Lung (tissue), 12 donors: ENCODE data around the gene RELN. TPM values are rescaled to one million over a fixed set of nuclear protein-coding genes. Genes with fewer than 3 reads are reported as not detected.

Source experiments
- ATAC-seq: fragments of 200-7000 bp; cut with Tn5 transposase; one replicate; pipeline ENCODE4 v1.9.1; 2020; ENCODE audit warnings: moderate number of reproducible peaks; ENCODE audit not compliant: insufficient read depth, low FRiP score
- DNase-seq, 3 donors: peaks; one replicate each; pipeline ENCODE4 v3.0.0-alpha.2; 2013 to 2017
- H3K27ac ChIP-seq, 2 donors: one replicate each; pipeline ENCODE4 v1.5.1; 2013; ENCODE audit warnings: mild to moderate bottlenecking in 2 of 2, moderate library complexity in 2 of 2, control low read depth in 1 of 2, inconsistent platforms in 1 of 2, low read depth in 1 of 2, low read length in 1 of 2
- H3K27me3 ChIP-seq, 3 donors: one replicate each; pipeline ENCODE4 v1.5.1; 2013; ENCODE audit warnings: low read length in 2 of 3; ENCODE audit not compliant: control insufficient read depth in 3 of 3, insufficient read depth in 3 of 3
- H3K36me3 ChIP-seq, 4 donors: one replicate each; pipeline ENCODE4 v1.5.1; 2013; ENCODE audit warnings: low read length in 4 of 4, mild to moderate bottlenecking in 1 of 4, moderate library complexity in 1 of 4; ENCODE audit not compliant: control insufficient read depth in 4 of 4, insufficient read depth in 4 of 4
- H3K4me1 ChIP-seq, 5 donors: one replicate each; pipeline ENCODE4 v1.5.1; 2013; ENCODE audit warnings: low read length in 5 of 5, mild to moderate bottlenecking in 2 of 5, moderate library complexity in 1 of 5; ENCODE audit not compliant: control insufficient read depth in 5 of 5, insufficient read depth in 5 of 5
- H3K4me3 ChIP-seq: one replicate; pipeline ENCODE4 v1.5.1; 2013; ENCODE audit warnings: mild to moderate bottlenecking, control low read depth, moderate library complexity
- H3K9ac ChIP-seq, 2 donors: one replicate each; pipeline ENCODE4 v1.5.1; 2013; ENCODE audit warnings: low read length in 2 of 2, control low read depth in 1 of 2; ENCODE audit not compliant: insufficient read depth in 1 of 2
- H3K9me3 ChIP-seq, 4 donors: one replicate each; pipeline ENCODE4 v1.5.1; 2013; ENCODE audit warnings: low read length in 3 of 4, mild to moderate bottlenecking in 1 of 4, moderate library complexity in 1 of 4; ENCODE audit not compliant: control insufficient read depth in 4 of 4, insufficient read depth in 3 of 4
- WGBS, 2 donors: extraction: QIAGEN DNeasy Blood & Tissue Kit; methylation state at CpG; one replicate each; pipeline ENCODE4 v1.1.7; 2013; 5-methylcytosine and 5-hydroxymethylcytosine counted together
- polyA plus RNA-seq, 2 donors: library from polyadenylated mRNA; stranded (reverse); fragments of 200-250 nt; gene quantifications; one replicate each; pipeline ENCODE4 v1.2.1, GENCODE V29; 2013
- total RNA-seq, 2 donors: library from RNA; depleted of rRNA in 1 of 2; stranded (reverse); fragments of >200 nt in 1 of 2; gene quantifications; one replicate each; pipeline ENCODE4 v1.2.1, GENCODE V29; 2014 to 2021
- TF ChIP-seq, protein P1 (sequence below): IDR thresholded peaks from 2 replicates; pipeline ENCODE4 v1.5.1; 2012; ENCODE audit warnings: mild to moderate bottlenecking; ENCODE audit errors: control extremely low read depth, extremely low read depth
- donor health status: control.
- donor health status: control.
- donor health status: Bipolar disorder and iron deficiency.
- donor health status: healthy.
- donor health status: DM: yes; HTN: yes; CAD: no.

Gene RELN
- total and polyA plus RNA-seq, 4 donors, result 0.24 to 7.7 (median 2.0) TPM

DNA sequence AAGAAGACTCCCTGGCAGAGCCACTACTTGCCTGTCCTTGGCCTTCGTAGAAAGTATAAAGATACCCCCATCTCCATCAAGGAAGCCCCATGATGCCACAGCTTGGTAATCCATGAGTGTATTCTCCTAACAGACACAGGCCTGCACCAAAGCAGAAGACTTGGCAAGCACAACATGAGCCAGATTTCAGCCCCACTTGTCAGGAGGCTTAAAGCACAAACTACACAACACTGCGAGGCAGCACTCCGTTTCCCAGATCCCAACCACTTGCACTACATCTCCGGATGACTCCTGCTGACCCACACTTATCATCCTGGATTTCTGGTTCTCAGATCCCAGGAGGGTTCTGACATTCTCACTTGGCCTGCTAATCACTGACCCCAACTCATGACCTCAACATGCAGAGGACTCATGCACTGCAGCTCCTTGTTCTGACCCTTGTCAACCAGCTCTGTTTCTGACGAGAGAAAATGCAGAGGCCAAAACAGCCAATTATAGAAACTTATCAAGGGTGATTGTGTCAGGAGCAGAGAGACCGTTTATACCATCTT lies 100.8 kb downstream of the RELN start:
- DNase-seq (no peak), ATAC-seq (no peak)
- Histone ChIP-seq H3K4me3 (no peak overlapping the region), H3K4me1 (no peaks in the 10 kb centered on the region), H3K27me3 (no peaks in the 10 kb centered on the region), H3K9me3 (peaks cover 0 to 2% (median 0%) of the 10 kb centered on the region in 4 donors), H3K9ac (no peak overlapping the region), H3K27ac (no peak overlapping the region), H3K36me3 (no peaks in the 10 kb centered on the region)
- WGBS, 2 donors, result 70 to 79% methylated on average over 6 of the region's 6 CpGs
- TF ChIP-seq, protein P1, sequence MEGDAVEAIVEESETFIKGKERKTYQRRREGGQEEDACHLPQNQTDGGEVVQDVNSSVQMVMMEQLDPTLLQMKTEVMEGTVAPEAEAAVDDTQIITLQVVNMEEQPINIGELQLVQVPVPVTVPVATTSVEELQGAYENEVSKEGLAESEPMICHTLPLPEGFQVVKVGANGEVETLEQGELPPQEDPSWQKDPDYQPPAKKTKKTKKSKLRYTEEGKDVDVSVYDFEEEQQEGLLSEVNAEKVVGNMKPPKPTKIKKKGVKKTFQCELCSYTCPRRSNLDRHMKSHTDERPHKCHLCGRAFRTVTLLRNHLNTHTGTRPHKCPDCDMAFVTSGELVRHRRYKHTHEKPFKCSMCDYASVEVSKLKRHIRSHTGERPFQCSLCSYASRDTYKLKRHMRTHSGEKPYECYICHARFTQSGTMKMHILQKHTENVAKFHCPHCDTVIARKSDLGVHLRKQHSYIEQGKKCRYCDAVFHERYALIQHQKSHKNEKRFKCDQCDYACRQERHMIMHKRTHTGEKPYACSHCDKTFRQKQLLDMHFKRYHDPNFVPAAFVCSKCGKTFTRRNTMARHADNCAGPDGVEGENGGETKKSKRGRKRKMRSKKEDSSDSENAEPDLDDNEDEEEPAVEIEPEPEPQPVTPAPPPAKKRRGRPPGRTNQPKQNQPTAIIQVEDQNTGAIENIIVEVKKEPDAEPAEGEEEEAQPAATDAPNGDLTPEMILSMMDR, result no peak

DNA sequence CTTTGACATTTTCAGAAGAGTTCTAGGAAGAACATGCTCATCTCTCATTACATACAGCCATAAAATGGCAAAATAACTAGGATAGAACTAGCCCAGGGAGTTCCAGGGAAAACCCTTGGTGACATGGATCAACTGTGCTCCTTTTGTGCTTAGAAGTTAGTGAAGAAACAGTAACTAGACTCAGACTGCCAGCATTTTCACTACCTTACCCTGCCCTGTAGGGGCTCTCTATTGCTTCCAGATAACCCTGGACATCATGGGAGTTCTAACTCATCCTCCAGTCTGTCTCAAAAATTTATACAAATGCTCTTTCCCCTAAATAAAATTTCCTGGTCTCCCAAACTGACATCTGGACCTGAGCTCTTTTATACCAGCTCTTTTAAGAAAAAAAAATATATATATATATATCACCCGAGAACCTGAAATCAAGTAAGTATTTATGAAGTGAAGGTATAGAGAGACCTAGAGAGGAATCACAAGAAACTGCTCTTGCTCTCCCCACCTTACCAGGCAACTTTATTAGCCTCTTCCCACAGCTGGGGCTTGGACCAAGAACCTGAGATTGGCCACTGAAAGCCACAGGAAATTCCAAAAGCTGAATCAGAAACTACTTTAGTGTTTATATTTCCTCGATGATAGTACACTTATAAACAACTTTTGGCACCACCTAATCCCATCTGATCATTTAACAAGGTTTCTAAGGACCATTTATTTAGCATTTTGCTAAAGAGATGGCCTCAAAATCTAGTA lies 101.4 kb downstream of the RELN start:
- DNase-seq, result no peak
- peaks cover 0 to 2% (median 0%) of the 10 kb centered on the region in 4 donors for H3K9me3 ChIP-seq
- H3K27ac ChIP-seq, result no peak overlapping the region
- TF ChIP-seq, protein P1, result no peak
- no peaks in the 10 kb centered on the region for H3K36me3 ChIP-seq
- H3K4me1 ChIP-seq, result no peaks in the 10 kb centered on the region
- H3K9ac ChIP-seq, result no peak overlapping the region
- no peak overlapping the region for H3K4me3 ChIP-seq
- no peak for ATAC-seq
- 68 to 80% methylated on average over 2 of the region's 2 CpGs for WGBS, 2 donors
- H3K27me3 ChIP-seq, result no peaks in the 10 kb centered on the region

DNA sequence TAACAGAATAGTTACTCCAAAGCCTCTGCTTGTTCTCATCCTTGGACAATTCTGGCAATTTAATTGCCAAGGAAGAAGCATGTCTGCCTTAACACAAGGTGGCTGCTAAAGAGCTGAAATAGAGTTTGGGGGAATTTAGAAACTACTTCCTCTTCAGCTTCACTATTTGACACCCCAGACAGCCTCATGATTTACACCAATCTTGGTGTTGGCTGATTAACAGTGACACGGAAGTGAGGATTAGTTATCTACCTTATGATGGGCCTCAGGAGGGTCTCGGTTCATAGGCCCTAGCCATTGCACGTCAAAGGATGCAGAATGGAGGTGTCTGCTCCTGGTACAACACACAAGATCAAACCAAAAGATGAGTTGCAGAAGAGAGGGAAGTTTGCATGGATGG lies 102.4 kb downstream of the RELN start:
- ATAC-seq (no peak), DNase-seq (no peak)
- Histone ChIP-seq H3K27me3 (no peaks in the 10 kb centered on the region), H3K4me1 (no peaks in the 10 kb centered on the region), H3K4me3 (no peak overlapping the region), H3K9me3 (peaks cover 0 to 2% (median 0%) of the 10 kb centered on the region in 4 donors), H3K9ac (no peak overlapping the region), H3K36me3 (no peaks in the 10 kb centered on the region), H3K27ac (no peak overlapping the region)
- TF ChIP-seq, protein P1, result no peak
- WGBS, 2 donors, result 59 to 60% methylated on average over 3 of the region's 3 CpGs
